HG03045 (cell line): ENCODE measurements around the gene TMOD2.

ENCODE experiments used
- ATAC-seq: cut with Tn5 transposase; IDR thresholded peaks from one replicate; pipeline ENCODE4 v1.9.1; 2021; ENCODE audit warnings: mild to moderate bottlenecking, moderate library complexity; ENCODE audit not compliant: unreplicated experiment

The TMOD2 gene

DNA sequence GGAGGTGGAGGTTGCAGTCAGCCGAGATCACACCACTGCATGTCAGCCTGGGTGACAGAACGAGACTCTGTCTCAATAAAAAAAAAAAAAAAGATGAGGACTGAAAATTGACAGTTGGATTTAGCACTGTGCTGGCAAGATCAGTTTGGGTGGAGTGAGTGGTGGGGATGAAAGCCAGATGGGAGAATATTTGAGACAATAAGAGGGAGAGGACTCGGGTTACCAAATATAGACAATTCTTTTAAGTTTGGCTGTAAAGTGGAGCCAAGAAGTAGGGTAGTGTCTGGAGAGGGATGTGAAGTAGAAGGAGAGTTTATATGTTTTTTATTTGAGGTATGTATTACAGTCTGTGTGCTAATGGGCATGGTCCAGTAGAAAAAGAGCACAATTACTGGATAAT is 98.5 kb downstream of the TMOD2 start:
- no peak for ATAC-seq

DNA sequence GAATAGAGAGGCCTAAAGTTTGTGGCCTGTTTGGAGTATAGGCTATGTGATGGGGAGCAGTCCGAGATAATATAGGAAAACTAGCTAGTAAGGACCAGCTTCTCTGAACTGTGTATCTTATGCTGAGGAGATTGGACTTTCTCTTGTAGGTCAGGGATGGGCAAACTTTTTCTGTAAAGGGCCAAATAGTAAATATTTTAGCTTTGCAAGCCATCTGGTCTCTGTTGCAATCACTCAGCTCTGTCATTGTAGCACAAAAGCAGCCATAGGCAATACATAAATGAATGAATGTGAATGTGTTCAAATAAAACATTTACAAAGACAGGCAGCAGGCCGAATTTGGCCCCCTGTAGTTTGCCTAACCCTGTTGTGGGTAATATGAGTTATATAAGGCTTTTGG is 102.6 kb downstream of the TMOD2 start:
- no peak for ATAC-seq

GRCh38 chr15:51855612-51856011 is 104.2 kb downstream of the TMOD2 start:
- ATAC-seq = no peak

- no peak for ATAC-seq
These were observed 105.5 kb downstream of the TMOD2 start for GRCh38 chr15:51856714-51857380.

DNA sequence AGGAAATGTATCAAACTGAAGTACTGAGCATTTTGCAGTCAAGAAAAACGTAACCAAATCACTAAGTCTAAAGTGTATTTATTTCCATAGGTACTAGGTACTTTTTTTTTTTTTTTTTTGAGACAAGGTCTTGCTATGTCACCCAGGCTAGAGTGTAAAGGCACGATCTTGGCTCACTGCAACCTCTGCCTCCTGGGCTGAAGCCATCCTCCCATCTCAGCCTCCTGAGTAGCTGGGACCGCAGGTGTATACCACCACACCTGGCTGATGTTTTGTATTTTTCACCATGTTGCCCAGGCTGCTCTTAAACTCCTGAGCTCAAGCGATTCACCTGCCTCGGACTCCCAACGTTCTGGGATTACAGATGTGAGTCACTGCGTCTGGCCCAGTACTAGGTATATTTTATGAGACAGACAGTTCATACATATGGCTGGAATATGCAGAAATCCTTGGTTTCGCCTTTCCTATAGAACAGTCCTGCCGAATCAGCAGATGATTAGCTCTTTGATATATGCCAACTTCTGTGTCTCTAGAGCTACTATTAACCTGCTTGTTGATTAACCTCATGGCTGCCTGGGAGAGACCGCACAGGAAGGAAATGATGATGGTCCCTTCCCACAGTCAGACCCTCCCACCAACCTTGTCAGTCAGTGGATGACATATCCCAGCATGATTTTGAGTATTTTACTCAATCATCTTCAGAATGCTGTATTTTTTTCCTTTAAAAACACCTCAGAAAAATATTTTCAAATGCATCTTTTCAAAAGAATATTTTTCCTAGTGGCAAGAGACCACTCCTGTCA is 110.4 kb downstream of the TMOD2 start:
- no peak for ATAC-seq

- no peak for ATAC-seq
These were observed 111.7 kb downstream of the TMOD2 start for GRCh38 chr15:51863131-51863530.

DNA sequence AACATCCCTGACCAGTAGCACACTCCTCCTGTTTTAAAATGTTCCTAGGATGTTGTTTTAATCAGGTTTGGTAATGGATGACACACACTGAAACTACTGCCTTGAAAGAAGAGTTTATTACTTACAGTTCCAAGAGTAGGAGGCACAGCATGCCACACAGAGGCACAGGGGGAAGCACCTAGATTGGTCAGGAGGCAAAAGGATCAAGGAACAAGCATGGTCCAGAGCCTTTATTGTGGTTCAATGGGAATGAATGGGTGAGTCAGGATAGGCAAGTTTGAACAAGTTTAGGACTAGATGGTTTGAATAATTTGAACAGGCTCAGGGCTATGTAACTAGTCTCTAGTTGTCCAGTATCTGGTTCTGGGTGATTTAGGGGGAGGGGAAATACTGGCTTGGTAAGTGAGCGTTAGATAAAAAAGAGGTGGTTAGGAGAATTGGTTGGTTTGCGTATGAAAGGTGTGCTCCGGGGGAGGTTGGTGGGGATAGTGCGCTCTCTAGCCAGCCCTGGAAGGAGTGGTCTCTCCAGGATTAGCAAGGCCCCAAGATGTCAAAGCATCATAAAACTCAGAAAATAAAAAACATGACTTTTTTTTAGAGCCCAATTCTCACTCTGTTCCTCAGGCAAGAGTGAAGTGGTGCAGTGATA is 113.1 kb downstream of the TMOD2 start:
- ATAC-seq = no peak

GRCh38 chr15:51865317-51865716 is 113.9 kb downstream of the TMOD2 start:
- ATAC-seq = no peak
